NCI-H345 treated with DMSO at 0.1 percent for 48 hours (cell line): ENCODE measurements around the gene RAB5A.
"Not testable (repeated sequence)": the region's sequence is repeated elsewhere in the genome, so short reads cannot be mapped to it uniquely, and the experiment has no call there.

ENCODE experiments used
- DNase-seq: peaks from one replicate; lab custom pipeline; 2025; ENCODE audit not compliant: unreplicated experiment; lab: John Stamatoyannopoulos, UW

The RAB5A gene, protein sequence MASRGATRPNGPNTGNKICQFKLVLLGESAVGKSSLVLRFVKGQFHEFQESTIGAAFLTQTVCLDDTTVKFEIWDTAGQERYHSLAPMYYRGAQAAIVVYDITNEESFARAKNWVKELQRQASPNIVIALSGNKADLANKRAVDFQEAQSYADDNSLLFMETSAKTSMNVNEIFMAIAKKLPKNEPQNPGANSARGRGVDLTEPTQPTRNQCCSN

DNA sequence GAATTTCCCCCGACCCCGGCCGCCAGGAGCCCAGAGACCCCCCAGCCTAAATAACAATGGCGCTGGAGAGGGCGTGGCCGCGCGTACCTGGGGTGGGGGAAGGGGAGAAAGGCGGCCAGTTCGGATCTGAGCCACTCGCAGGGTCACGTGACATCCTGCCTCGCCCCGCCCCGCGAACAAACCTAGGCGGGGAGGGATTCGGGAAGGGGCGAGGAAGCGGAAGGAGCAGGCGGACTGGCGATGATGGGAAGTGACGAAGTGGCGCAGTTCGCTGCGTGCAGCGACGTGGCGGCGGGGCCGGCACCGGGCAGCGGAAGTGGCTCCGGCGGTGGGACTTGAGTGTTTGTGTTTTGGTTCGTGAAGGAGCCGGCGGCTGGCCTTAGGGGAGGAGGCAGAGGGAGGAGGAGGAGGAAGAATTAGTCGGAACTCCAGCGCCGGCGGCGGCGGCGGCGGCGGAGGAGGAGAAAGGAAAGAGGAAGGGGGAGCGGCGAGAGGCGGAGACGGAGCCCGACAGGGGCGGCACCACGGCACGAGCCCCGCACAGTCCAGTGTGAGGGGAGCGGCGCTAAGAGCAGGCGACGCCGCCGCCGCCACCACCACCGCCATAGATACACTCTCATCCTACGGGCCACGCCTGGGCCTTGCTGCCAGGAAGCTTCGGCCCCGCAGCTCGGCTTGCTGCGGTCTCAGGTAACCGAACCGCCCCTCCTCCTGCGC, at the start of gene RAB5A:
TSS of gene RAB5A (plus strand) at position 266 of the 717 bp plus-strand sequence. CDS start 3,802 bp downstream, outside the sequence.
- DNase-seq, result peak; percentile 93

GRCh38 chr3:19898721-19899120, 48.2 kb upstream of the RAB5A start:
- DNase-seq, result no peak

DNA sequence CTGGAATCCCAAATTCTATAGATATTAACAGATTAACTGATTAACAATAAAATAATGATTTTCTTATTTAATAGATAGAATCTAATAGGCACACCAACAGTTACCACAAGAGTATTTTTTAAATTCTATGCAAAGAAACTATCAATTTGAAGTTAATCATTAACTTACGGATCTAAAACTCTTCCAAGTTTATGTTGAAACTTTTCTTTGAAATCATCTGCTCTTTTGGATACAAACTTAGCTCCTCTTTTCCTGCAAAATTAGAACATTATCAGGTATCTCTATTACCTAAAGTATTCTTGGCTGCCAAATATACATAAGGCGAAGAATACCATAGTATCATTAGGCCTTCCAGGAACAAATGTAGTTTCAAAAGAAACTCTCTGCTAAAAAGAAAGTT, 47.6 kb upstream of the RAB5A start:
- DNase-seq, result no peak

DNA sequence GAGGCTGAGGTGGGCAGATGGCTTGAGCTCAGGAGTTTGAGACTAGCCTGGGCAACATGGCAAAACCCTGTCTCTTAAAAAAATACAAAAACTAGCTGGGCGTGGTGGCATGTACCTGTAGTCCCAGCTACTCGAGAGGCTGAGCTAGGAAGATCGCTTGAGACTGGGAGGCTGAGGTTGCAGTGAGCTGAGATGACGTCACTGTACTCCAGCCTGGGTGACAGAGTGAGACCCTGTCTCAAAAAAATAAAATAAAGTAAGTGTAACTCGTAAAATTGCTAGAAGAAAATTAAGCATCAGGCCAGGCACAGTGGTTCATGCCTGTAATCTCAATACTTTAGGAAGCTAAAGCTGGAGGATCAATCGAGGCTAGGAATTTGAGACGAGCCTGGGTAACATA, 47.1 kb upstream of the RAB5A start:
- not testable (repeated sequence) for DNase-seq

DNA sequence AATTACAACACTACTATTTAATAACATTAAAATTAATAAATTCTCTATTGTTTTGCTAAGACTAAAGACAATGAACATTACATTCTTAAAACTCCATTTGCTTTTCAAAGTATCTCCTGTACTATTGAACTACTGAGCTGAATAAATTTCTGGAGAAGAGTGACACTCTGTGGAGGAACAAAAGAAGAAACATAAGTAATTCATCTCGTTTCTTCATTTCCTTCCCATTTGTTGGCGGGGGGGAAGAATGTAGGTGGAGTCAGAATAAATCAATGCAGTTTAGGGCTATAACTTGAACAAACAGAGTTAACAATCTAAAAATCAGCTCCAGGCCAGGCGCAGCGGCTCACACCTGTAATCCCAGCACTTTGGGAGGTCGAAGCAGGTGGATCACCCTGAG, 45.6 kb upstream of the RAB5A start:
- no peak for DNase-seq

- no peak for DNase-seq
Observed at GRCh38 chr3:19901918-19902317, 45.0 kb upstream of the RAB5A start.

DNA sequence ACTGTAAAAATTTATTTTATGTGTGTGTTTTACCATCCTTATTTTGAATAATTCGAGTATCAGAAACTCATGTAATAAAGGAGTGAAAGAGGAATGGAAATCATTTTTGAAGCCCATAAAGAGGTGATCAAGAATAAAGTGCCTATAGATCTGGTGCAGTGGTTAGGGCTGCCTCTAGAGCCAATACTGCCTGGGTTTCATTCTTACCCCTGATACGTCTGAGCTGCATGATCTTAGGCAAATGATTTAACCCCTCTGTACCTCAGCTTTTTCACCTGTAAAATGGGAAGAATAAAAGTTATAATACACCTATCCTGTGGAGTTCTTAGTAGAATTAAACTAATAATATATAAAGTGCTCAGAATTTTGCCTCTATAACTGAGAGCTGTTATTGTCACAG, 43.2 kb upstream of the RAB5A start:
- no peak for DNase-seq

DNA sequence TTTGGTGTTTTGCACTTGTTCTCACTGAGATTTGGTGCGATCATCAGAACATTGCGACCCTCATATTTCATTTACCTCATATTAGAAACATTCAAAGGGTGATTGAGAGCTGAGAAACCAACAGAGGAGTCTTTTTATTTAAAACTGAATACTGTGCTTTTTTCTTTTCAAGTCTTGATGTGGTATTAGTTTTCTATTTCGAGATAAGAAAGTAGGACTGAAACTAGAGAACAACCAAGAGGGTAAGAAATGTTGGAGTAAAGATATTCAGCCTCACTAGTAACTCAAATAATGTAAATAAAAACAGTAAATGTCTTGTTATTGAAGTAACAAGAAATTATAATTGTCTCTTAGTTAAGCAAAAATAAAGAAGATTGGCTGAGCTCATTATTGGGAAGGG, 39.4 kb upstream of the RAB5A start:
- no peak for DNase-seq

DNA sequence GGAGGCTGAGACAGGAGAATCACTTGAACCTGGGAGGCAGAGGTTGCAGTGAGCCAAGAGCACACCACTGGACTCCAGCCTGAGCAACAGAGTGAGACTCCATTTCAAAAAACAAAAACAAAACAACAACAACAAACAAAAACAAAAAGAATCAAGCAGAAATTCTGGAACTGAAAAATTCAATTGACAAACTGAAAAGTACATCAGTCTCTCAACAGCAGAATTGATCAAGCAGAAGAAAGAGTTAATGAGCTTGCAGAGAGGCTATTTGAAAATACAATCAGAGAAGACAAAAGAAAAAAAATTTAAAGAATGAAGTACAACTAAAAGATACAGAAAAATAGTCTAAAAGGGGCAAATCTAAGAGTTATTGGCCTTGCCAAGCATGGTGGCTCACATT, 35.4 kb upstream of the RAB5A start:
- DNase-seq, result no peak

DNA sequence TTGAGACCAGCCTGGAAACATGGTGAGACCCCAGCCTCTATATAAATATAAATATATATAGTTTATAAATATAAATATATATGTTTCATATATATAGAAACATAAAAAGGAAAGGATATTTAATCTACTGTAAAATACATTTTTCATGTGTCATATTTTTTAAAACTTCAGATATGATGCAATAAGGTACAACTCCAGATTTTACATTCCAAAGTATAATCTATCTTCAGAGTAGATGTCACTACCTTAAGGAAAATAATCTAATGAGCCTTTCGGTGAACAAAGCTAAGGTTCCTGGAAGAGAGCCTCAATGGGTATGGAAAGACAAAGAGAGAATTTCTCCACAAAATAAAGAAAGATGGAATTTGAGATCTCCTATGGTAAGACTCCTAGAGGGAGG, 29.7 kb upstream of the RAB5A start:
- DNase-seq, result no peak

- DNase-seq, result no peak
Observed at GRCh38 chr3:19920401-19921080, 26.4 kb upstream of the RAB5A start.

DNA sequence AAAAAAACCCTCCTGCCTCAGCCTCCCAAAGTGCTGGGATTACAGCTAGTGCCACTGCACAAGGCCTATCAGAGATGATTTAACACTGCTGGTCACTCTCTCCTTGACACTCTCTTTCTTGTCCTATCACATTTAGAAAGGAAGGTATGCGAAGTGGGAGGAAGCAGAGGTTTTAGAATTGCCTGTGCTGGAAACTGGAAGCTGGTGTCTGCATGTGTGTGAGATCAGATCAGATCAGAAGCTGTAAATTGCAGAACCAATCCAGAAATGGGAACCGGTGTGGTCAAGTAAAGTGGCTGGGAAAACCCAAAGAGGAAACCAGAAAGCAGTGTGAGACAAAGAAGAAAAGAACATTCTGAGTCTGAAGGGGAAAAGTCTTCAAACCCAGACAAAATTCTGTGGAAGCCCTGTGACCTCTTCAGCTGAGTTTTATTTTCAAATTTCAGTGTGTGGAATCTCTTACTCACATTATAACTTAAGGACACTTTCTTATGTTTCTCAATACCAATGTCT, 15.7 kb upstream of the RAB5A start:
- no peak for DNase-seq

GRCh38 chr3:19931767-19932188, 15.1 kb upstream of the RAB5A start:
- DNase-seq, result no peak

- no peak for DNase-seq
Observed at GRCh38 chr3:19932422-19932821, 14.5 kb upstream of the RAB5A start.

GRCh38 chr3:19934098-19934566, 12.8 kb upstream of the RAB5A start, which contains the start of gene EFHB:
EFHB (minus strand) TSS chr3:19934217; CDS start chr3:19934018, 199 bp downstream.
- peak; percentile 43 for DNase-seq

DNA sequence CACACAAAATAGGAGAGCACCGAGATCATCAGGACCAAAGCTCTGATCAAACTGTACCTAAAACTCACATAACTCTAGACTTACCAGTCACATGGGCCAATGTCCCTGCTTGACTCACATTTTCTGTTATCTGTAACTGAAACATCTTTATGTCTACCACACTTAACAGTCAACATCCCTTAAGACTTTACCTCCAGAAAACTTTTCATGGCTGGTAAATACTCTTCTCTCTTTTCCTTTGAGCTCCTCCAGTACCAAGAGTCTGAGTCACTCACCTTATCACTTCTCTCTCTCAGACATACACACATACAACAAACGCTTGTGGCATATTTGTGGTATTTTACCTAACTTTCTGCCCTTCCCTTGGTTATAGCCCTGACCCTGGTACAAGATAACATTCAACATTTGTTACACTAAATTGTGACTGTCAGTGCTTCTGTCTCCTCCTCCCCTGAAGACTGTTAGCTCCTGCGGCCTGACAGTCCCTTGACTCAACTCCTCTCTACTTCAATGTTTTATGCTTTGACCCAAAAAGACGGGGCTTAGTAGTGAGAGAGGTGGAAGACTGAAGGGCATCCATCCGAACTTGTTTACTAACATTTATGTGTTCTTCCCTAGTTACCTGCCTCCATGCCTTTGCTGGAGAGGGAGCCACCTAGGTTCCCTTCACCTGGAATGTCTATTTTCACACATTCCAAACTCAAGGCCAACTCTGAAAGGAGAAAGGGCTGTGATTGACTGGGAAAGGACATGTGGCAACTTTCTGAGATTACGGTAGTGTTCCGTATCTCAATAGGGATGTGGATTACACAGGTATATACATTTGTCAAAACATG, 9.2 kb upstream of the RAB5A start:
- DNase-seq, result no peak

- no peak for DNase-seq
Observed at GRCh38 chr3:19938295-19938627, 8.6 kb upstream of the RAB5A start.

GRCh38 chr3:19940643-19941042, 6.3 kb upstream of the RAB5A start:
- DNase-seq, result no peak

- DNase-seq, result no peak
Observed at GRCh38 chr3:19945534-19945933, 1.4 kb upstream of the RAB5A start.

GRCh38 chr3:19945969-19946831, 697 bp upstream of the RAB5A start:
- peak; percentile 69 for DNase-seq
